GM23338 (cell line): ENCODE results near the gene TASOR2. TPM values are rescaled to one million over a fixed set of nuclear protein-coding genes. Genes with fewer than 3 reads are reported as not detected.
A peak's percentile ranks its signal among the peaks of the same experiment; 100 is the strongest.

ENCODE experiments used
- ATAC-seq: fragments of 200-7000 bp; cut with Tn5 transposase; 3 replicates; pipeline ENCODE4 v1.9.1; 2020
- DNase-seq: peaks from one replicate; pipeline ENCODE4 v3.0.0-alpha.2; 2015; ENCODE audit warnings: low spot score
- H2AFZ ChIP-seq: fragments of 200-600 bp; sonication (generic); 2 replicates; pipeline ENCODE4 v1.8.0; 2016; ENCODE audit warnings: antibody characterized with exemption, mild to moderate bottlenecking, moderate library complexity
- H3F3A ChIP-seq: fragments of 200-600 bp; sonication (generic); replicated peaks from 2 replicates; pipeline ENCODE4 v1.8.0; 2017; ENCODE audit warnings: antibody characterized with exemption, mixed run types, low read depth
- H3K27ac ChIP-seq: fragments of 200-600 bp; sonication (generic); 2 replicates; pipeline ENCODE4 v1.6.1; 2016; ENCODE audit warnings: low read depth
- H3K27me3 ChIP-seq: fragments of 200-600 bp; sonication (generic); 2 replicates; pipeline ENCODE4 v1.8.0; 2016; ENCODE audit warnings: mild to moderate bottlenecking, mixed run types, moderate library complexity; ENCODE audit not compliant: insufficient read depth
- H3K36me3 ChIP-seq: fragments of 200-600 bp; sonication (generic); 2 replicates; pipeline ENCODE4 v1.8.0; 2016; ENCODE audit warnings: mild to moderate bottlenecking; ENCODE audit not compliant: insufficient read depth
- H3K4me1 ChIP-seq: fragments of 200-600 bp; sonication (generic); 2 replicates; pipeline ENCODE4 v1.8.0; 2016; ENCODE audit warnings: mild to moderate bottlenecking, moderate library complexity; ENCODE audit not compliant: insufficient read depth
- H3K4me2 ChIP-seq: fragments of 200-600 bp; sonication (generic); 2 replicates; pipeline ENCODE4 v1.7.1; 2017; ENCODE audit warnings: mixed run types
- H3K4me3 ChIP-seq: fragments of 200-600 bp; sonication (generic); 2 replicates; pipeline ENCODE4 v1.6.1; 2016; ENCODE audit warnings: mixed run types
- H3K79me2 ChIP-seq: fragments of 200-600 bp; sonication (generic); replicated peaks from 2 replicates; pipeline ENCODE4 v1.8.0; 2017; ENCODE audit warnings: mild to moderate bottlenecking; ENCODE audit not compliant: insufficient read depth
- H3K9me2 ChIP-seq: fragments of 200-600 bp; sonication (generic); 2 replicates; pipeline ENCODE4 v1.8.0; 2017; ENCODE audit not compliant: insufficient read depth
- H4K20me1 ChIP-seq: fragments of 200-600 bp; sonication (generic); replicated peaks from 2 replicates; pipeline ENCODE4 v1.8.0; 2017; ENCODE audit warnings: mild to moderate bottlenecking; ENCODE audit not compliant: insufficient read depth
- H3K27ac Mint-ChIP-seq: 2 replicates; pipeline ENCODE4 v1.8.0; 2020; ENCODE audit warnings: inconsistent platforms, mild to moderate bottlenecking, moderate library complexity, mixed read lengths
- H3K27me3 Mint-ChIP-seq: 3 replicates; pipeline ENCODE4 v1.8.0; 2022; ENCODE audit warnings: low read depth, mild to moderate bottlenecking, moderate library complexity, mixed read lengths, inconsistent platforms; ENCODE audit not compliant: insufficient read depth, poor library complexity
- H3K36me3 Mint-ChIP-seq: 3 replicates; pipeline ENCODE4 v1.8.0; 2021; ENCODE audit warnings: low read depth, mild to moderate bottlenecking, inconsistent platforms, moderate library complexity, mixed read lengths
- H3K4me1 Mint-ChIP-seq: 3 replicates; pipeline ENCODE4 v1.8.0; 2020; ENCODE audit warnings: mild to moderate bottlenecking, inconsistent platforms, mixed read lengths
- H3K4me3 Mint-ChIP-seq: 3 replicates; pipeline ENCODE4 v1.8.0; 2021; ENCODE audit warnings: moderate library complexity, mild to moderate bottlenecking, inconsistent platforms, mixed read lengths
- H3K9me3 Mint-ChIP-seq: 3 replicates; pipeline ENCODE4 v1.8.0; 2020; ENCODE audit warnings: moderate library complexity, mild to moderate bottlenecking, inconsistent platforms, mixed read lengths
- CREB1 ChIP-seq: fragments of 250-450 bp; sonication (Bioruptor Pico); IDR thresholded peaks from 2 replicates; pipeline ENCODE4 v1.5.0; 2020; ENCODE audit warnings: low read depth, mild to moderate bottlenecking, moderate library complexity
- EZH2phosphoT487 ChIP-seq: fragments of 200-600 bp; sonication (generic); IDR thresholded peaks from one replicate; pipeline ENCODE4 v1.8.1; 2018; ENCODE audit warnings: antibody characterized with exemption; ENCODE audit not compliant: unreplicated experiment
- JUNB ChIP-seq: IDR thresholded peaks from one replicate; pipeline ENCODE4 v1.6.1; 2016; ENCODE audit warnings: antibody characterized with exemption; ENCODE audit not compliant: unreplicated experiment
- NANOG ChIP-seq: IDR thresholded peaks from 2 replicates; pipeline ENCODE4 v1.6.1; 2016; ENCODE audit warnings: antibody characterized with exemption, borderline replicate concordance
- ZNF331 ChIP-seq: fragments of 250-450 bp; sonication (Bioruptor Pico); IDR thresholded peaks from 2 replicates; pipeline ENCODE4 v1.5.0; 2020; ENCODE audit warnings: low read depth, mild to moderate bottlenecking, moderate library complexity
- ZNF462 ChIP-seq: fragments of 250-450 bp; sonication (Bioruptor Pico); IDR thresholded peaks from 2 replicates; pipeline ENCODE4 v1.5.0; 2020; ENCODE audit warnings: mild to moderate bottlenecking, moderate library complexity
- polyA plus RNA-seq: library from polyadenylated mRNA; unstranded; fragments of >200 nt; fragmentation: Nextera tagmentation; extraction: Ambion mirVana; gene quantifications from 2 replicates; pipeline ENCODE4 v1.2.1, GENCODE V29; 2016
- total RNA-seq: library from RNA; depleted of rRNA; stranded (reverse); fragments of >200 nt; shearing (Covaris generic); gene quantifications from 2 replicates; pipeline ENCODE4 v1.2.3, GENCODE V29; 2014

Gene TASOR2
- total and polyA plus RNA-seq, 2 experiments from 2014 or later, result 45.2 to 110 TPM

DNA sequence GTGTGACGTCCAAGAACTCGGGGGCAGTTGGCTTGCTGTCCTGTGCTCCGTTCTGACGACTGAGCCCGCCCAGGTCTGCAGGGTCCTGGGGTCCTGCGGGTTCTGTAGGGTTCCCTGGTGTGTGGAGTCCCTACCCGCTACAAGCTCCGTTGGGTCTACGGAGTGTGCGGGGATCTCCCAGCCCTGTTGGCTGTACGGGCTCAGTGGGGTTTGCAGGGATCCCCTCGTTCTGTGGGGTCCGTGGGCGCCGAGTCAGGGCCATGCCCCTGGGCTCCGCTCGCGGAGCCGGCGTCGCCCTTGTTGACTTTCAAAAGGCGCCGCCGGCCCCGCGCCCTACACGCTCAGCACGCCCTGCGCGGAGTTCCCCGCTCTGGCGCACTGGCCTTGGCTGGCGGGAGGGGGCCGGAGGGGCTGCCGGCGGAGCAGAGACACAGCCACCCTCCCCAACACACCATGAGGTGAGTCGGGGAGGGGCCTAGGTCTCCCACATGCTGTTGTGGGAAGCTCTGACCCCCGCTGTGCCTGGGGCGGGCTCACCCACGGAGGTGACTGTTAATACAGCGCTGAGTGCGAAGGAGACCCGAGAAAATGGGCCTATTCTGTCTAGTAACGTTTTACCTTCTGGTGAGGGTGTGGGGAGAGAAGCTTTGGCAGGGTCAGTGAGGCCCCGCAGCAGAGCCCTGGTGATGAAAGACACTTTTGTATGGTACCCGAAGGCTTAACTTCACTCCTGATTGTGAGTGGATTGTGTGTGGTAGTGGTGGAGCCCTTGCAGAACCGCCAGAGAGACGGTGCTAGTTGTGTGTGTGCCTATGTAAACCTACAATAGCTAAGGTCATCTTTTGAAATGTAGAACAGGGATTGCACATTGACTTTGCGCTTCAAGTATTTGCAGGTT lies 8.1 kb downstream of the TASOR2 start:
- H3K27ac ChIP-seq, result 0 out of 2 replicates have a peak overlapping the region, but pooled peaks have one; percentile 5
- DNase-seq, result peak; percentile 81
- ATAC-seq, result peak; percentile 94

More for the DNA sequence above, 8.1 kb downstream of the TASOR2 start:
- peak overlapping the region; percentile 90 for H3K4me2 ChIP-seq
- H2AFZ ChIP-seq, result peak overlapping the region; percentile 58; the same call in 1 of the 2 replicates
- no peaks in the 10 kb centered on the region for H3K27me3 Mint-ChIP-seq
- H3K9me2 ChIP-seq, result no peaks in the 10 kb centered on the region
- TF ChIP-seq NANOG (no peak), ZNF331 (CRISPR knock-in tag) (no peak), CREB1 (CRISPR knock-in tag) (peak; percentile 32; the same call in 1 of the 2 replicates), JUNB (no peak), ZNF462 (CRISPR knock-in tag) (no peak), EZH2phosphoT487 (no peak)
- peak overlapping the region; percentile 77 for H3K4me3 Mint-ChIP-seq
- H3K36me3 ChIP-seq, result no peaks in the 10 kb centered on the region
- H3K4me1 ChIP-seq, result peaks cover 25% of the 10 kb centered on the region
- H3F3A ChIP-seq, result no peaks in the 10 kb centered on the region
- H3K27ac Mint-ChIP-seq, result peak overlapping the region; percentile 52
- no peaks in the 10 kb centered on the region for H3K27me3 ChIP-seq
- H3K79me2 ChIP-seq, result peaks cover 100% of the 10 kb centered on the region
- H4K20me1 ChIP-seq, result peaks cover 43% of the 10 kb centered on the region
- no peaks in the 10 kb centered on the region; the same call in 2 of the 3 replicates for H3K36me3 Mint-ChIP-seq
- no peaks in the 10 kb centered on the region for H3K9me3 Mint-ChIP-seq
- H3K4me3 ChIP-seq, result peak overlapping the region; percentile 73
- H3K4me1 Mint-ChIP-seq, result peaks cover 39% of the 10 kb centered on the region
